HCT116 (cell line): Measurements from ENCODE around the gene MIEN1. TPM values are rescaled to one million over a fixed set of nuclear protein-coding genes. Genes with fewer than 3 reads are reported as not detected.

Experiments
- ATAC-seq: fragments of 200-7000 bp; cut with Tn5 transposase; 2 replicates; pipeline ENCODE4 v1.9.1; 2020; ENCODE audit warnings: mild to moderate bottlenecking, moderate library complexity
- BruUV-seq: library from RNA; stranded (reverse); fragments of 400-500 nt; replicated peaks from 2 replicates; lab custom pipeline; 2021; lab: Mats Ljungman, UMichigan
- CTCF ChIA-PET: fragments of 300-600 bp; sonication (Branson Sonifier 250); formaldehyde crosslinking; loops from one replicate; lab custom pipeline; 2021; ENCODE audit warnings: antibody characterized with exemption; lab: Charles Lee
- POLR2A ChIA-PET: fragments of 300-600, 350-600 bp; sonication (Branson Sonifier 250); formaldehyde crosslinking; loops from one replicate; lab custom pipeline; 2021; ENCODE audit warnings: antibody characterized with exemption; lab: Charles Lee
- RAD21 ChIA-PET, 2 experiments: fragments of 300-600 bp; sonication (Branson Sonifier 250); formaldehyde crosslinking; loops; one replicate each; lab custom pipeline; 2023; ENCODE audit warnings: low total read pairs in 2 of 2; ENCODE audit not compliant: uncharacterized antibody in 2 of 2, unreplicated experiment in 2 of 2, low non-redundant PET in 1 of 2; lab: Charles Lee
- DNase-seq: peaks from one replicate; pipeline ENCODE4 v3.0.0-alpha.2; 2010; ENCODE audit warnings: low read depth, low spot score
- H2AFZ ChIP-seq: fragments of 200-600 bp; shearing (Covaris generic), sonication (generic); 2 replicates; pipeline ENCODE4 v1.6.1; 2017; ENCODE audit warnings: low read depth, mixed run types, mixed read lengths, antibody characterized with exemption, low read length; ENCODE audit not compliant: poor library complexity, severe bottlenecking
- H3K27ac ChIP-seq: 2 replicates; pipeline ENCODE4 v1.5.1; 2012; ENCODE audit warnings: low read depth, low read length
- H3K27me3 ChIP-seq: fragments of 200-600 bp; sonication (generic); 2 replicates; pipeline ENCODE4 v1.6.1; 2016; ENCODE audit warnings: mixed run types, low read length, mixed read lengths; ENCODE audit not compliant: insufficient read depth
- H3K36me3 ChIP-seq, 2 experiments: fragments of 200-500 bp in 1 of 2; fragments of 200-600 bp in 1 of 2; sonication (Bioruptor generic) in 1 of 2; sonication (generic) in 1 of 2; 2 replicates each; pipeline versions ENCODE4 v1.5.1 to v1.6.1; 2014 to 2016; ENCODE audit warnings: low read length in 2 of 2, inconsistent platforms in 1 of 2, mixed read lengths in 1 of 2, mixed run types in 1 of 2; ENCODE audit not compliant: insufficient read depth in 2 of 2, control insufficient read depth in 1 of 2
- H3K4me1 ChIP-seq, 2 experiments: fragments of 200-600 bp in 1 of 2; sonication (generic) in 1 of 2; 2 replicates each; pipeline versions ENCODE4 v1.5.1 to v1.6.1; 2012 to 2017; ENCODE audit warnings: low read length in 2 of 2, inconsistent platforms in 1 of 2, mild to moderate bottlenecking in 1 of 2, mixed read lengths in 1 of 2, mixed run types in 1 of 2, moderate library complexity in 1 of 2; ENCODE audit not compliant: insufficient read depth in 2 of 2, control insufficient read depth in 1 of 2
- H3K4me2 ChIP-seq: fragments of 200-600 bp; sonication (generic); 2 replicates; pipeline ENCODE4 v1.6.1; 2017; ENCODE audit warnings: mixed run types, low read length, mixed read lengths
- H3K4me3 ChIP-seq, 2 experiments: fragments of 200-600 bp in 1 of 2; sonication (generic) in 1 of 2; replicated peaks in 1 of 2; 2 replicates each; pipeline ENCODE4 v1.5.1; 2011 to 2016; ENCODE audit warnings: low read length in 2 of 2, control low read depth in 1 of 2, low read depth in 1 of 2, mild to moderate bottlenecking in 1 of 2, mixed read lengths in 1 of 2, mixed run types in 1 of 2
- H3K79me2 ChIP-seq: fragments of 200-600 bp; sonication (generic); 2 replicates; pipeline ENCODE4 v1.6.1; 2017; ENCODE audit warnings: mild to moderate bottlenecking, mixed run types, low read length, moderate library complexity, mixed read lengths; ENCODE audit not compliant: insufficient read depth
- H3K9ac ChIP-seq: fragments of 200-600 bp; sonication (generic); 2 replicates; pipeline ENCODE4 v1.6.1; 2016; ENCODE audit warnings: low read length, mixed read lengths
- H3K9me2 ChIP-seq: fragments of 200-600 bp; sonication (generic), shearing (Covaris generic); 2 replicates; pipeline ENCODE4 v1.6.1; 2017; ENCODE audit warnings: mixed run types, mild to moderate bottlenecking, moderate library complexity; ENCODE audit not compliant: insufficient read depth
- H3K9me3 ChIP-seq, 2 experiments: fragments of 200-500 bp in 1 of 2; fragments of 200-600 bp in 1 of 2; sonication (Bioruptor generic) in 1 of 2; sonication (generic) in 1 of 2; 2 replicates each; pipeline ENCODE4 v1.6.1; 2014 to 2017; ENCODE audit warnings: low read length in 2 of 2, mixed read lengths in 2 of 2, inconsistent platforms in 1 of 2, low read depth in 1 of 2, mild to moderate bottlenecking in 1 of 2, mixed run types in 1 of 2, moderate library complexity in 1 of 2; ENCODE audit not compliant: control insufficient read depth in 1 of 2, insufficient read depth in 1 of 2
- H4K20me1 ChIP-seq: fragments of 200-600 bp; sonication (generic), shearing (Covaris generic); 2 replicates; pipeline ENCODE4 v1.6.1; 2017; ENCODE audit warnings: mixed run types, mild to moderate bottlenecking, moderate library complexity; ENCODE audit not compliant: insufficient read depth
- CEBPB ChIP-seq: IDR thresholded peaks from 2 replicates; pipeline ENCODE4 v1.6.1; 2012; ENCODE audit warnings: low read depth
- EGR1 ChIP-seq: IDR thresholded peaks from 2 replicates; pipeline ENCODE4 v1.6.1; 2012; ENCODE audit warnings: low read depth
- EZH2 ChIP-seq: fragments of 200-600 bp; sonication (generic); IDR thresholded peaks from 2 replicates; pipeline ENCODE4 v1.6.1; 2017; ENCODE audit warnings: antibody characterized with exemption, mixed run types
- EZH2phosphoT487 ChIP-seq: fragments of 200-600 bp; IDR thresholded peaks from 2 replicates; pipeline ENCODE4 v1.6.1; 2018; ENCODE audit warnings: antibody characterized with exemption, borderline replicate concordance
- POLR2A ChIP-seq: IDR thresholded peaks from 2 replicates; pipeline ENCODE4 v1.7.0; 2011; ENCODE audit warnings: borderline replicate concordance; ENCODE audit not compliant: insufficient read depth, insufficient read length; ENCODE audit errors: extremely low read depth
- RAD21 ChIP-seq: IDR thresholded peaks from 2 replicates; pipeline ENCODE4 v1.6.1; 2012; ENCODE audit warnings: low read depth, mild to moderate bottlenecking
- SIN3A ChIP-seq: IDR thresholded peaks from 2 replicates; pipeline ENCODE4 v1.6.1; 2012; ENCODE audit warnings: low read depth
- SP1 ChIP-seq: IDR thresholded peaks from 2 replicates; pipeline ENCODE4 v1.6.1; 2012; ENCODE audit warnings: low read depth
- SRF ChIP-seq: IDR thresholded peaks from 2 replicates; pipeline ENCODE4 v1.6.1; 2012; ENCODE audit warnings: low read depth
- TCF7L2 ChIP-seq: IDR thresholded peaks from 2 replicates; pipeline ENCODE4 v1.7.0; 2011; ENCODE audit warnings: borderline replicate concordance, inconsistent platforms; ENCODE audit not compliant: insufficient read depth, insufficient read length; ENCODE audit errors: extremely low read depth
- ZNF274 ChIP-seq: fragments of 200-500 bp; sonication (Bioruptor generic); IDR thresholded peaks from 2 replicates; pipeline ENCODE4 v1.6.1; 2014; ENCODE audit warnings: mild to moderate bottlenecking, low read depth, low read length, inconsistent platforms
- intact Hi-C: fragments of 100-400 bp; cut with micrococcal nuclease; formaldehyde crosslinking; loops from 2 replicates; pipeline ENCODE4 v1.10.0; 2022
- total RNA-seq: library from RNA; stranded (reverse); gene quantifications from one replicate; pipeline ENCODE4 v1.2.1, GENCODE V29; 2021; ENCODE audit not compliant: unreplicated experiment
- TF ChIP-seq, protein P1 (sequence below), 3 experiments: fragments of 200-600 bp in 1 of 3; sonication (generic) in 1 of 3; IDR thresholded peaks in 2 of 3; conservative IDR thresholded peaks in 1 of 3; 2 replicates each; pipeline ENCODE4 v1.5.1; 2012 to 2017; ENCODE audit warnings: low read depth in 2 of 3, low read length in 2 of 3, antibody characterized with exemption in 1 of 3, borderline replicate concordance in 1 of 3, control low read depth in 1 of 3, mild to moderate bottlenecking in 1 of 3, mixed read lengths in 1 of 3, mixed run types in 1 of 3, moderate library complexity in 1 of 3; ENCODE audit not compliant: insufficient read depth in 1 of 3
- TF ChIP-seq, protein P2 (sequence below): IDR thresholded peaks from 2 replicates; pipeline ENCODE4 v1.6.1; 2012
- TF ChIP-seq, protein P3 (sequence below): IDR thresholded peaks from 2 replicates; pipeline ENCODE4 v1.6.1; 2011; ENCODE audit warnings: mild to moderate bottlenecking, low read length, moderate library complexity; ENCODE audit not compliant: insufficient replicate concordance; ENCODE audit errors: extremely low read depth
- TF ChIP-seq, protein P4 (sequence below): IDR thresholded peaks from 2 replicates; pipeline ENCODE4 v1.6.1; 2012

The MIEN1 gene
- total RNA-seq, 1 experiment from 2014 or later: 73.9 TPM

DNA sequence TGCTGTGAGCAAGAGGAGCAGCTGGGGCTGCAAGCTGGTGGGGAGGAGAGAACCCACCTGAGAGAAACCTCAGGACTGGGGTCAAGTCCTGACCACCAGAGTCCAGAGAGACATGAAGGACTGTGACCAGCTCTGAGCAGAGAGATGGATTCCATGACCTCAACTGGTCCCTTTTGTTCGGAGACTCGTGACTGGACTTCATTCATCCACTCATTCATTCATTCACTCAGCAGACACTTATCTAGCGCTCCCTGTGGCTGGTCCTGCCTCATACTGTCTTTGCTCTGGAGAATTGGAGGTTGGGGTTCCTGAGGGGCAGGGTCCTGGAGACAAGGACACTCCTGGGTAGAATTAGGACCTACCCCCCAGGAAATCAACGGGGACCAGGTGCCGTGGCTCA lies 26.4 kb downstream of the MIEN1 start:
- H3K4me3 ChIP-seq: no peak overlapping the region
- no peak overlapping the region for H2AFZ ChIP-seq
- intact Hi-C loops: no loop called here
- no peaks in the 10 kb centered on the region for H4K20me1 ChIP-seq
- H3K9me2 ChIP-seq: no peaks in the 10 kb centered on the region
- H3K27ac ChIP-seq: no peak overlapping the region
- no peak overlapping the region for H3K9ac ChIP-seq
- H3K36me3 ChIP-seq: peaks cover 0 to 6% of the 10 kb centered on the region in 2 experiments; a peak in 2 of 4 replicates
- ATAC-seq (no peak), DNase-seq (no peak)
- no TSS peak for BruUV-seq
- no peaks in the 10 kb centered on the region for H3K9me3 ChIP-seq
- ChIA-PET CTCF (interaction anchor here (1.2 kb wide), 2 partner anchors 27 to 81 kb away, joined by 3 read pairs; partner anchors contain the start of gene MIEN1), RAD21 (no interaction called here), POLR2A (no interaction called here)
- H3K79me2 ChIP-seq: peaks cover 64% of the 10 kb centered on the region
- H3K4me1 ChIP-seq: peaks cover 42 to 63% of the 10 kb centered on the region in 2 experiments
- H3K27me3 ChIP-seq: no peaks in the 10 kb centered on the region
- no peak overlapping the region for H3K4me2 ChIP-seq
- no peak for TF ChIP-seq SP1
- TF ChIP-seq, protein P1, sequence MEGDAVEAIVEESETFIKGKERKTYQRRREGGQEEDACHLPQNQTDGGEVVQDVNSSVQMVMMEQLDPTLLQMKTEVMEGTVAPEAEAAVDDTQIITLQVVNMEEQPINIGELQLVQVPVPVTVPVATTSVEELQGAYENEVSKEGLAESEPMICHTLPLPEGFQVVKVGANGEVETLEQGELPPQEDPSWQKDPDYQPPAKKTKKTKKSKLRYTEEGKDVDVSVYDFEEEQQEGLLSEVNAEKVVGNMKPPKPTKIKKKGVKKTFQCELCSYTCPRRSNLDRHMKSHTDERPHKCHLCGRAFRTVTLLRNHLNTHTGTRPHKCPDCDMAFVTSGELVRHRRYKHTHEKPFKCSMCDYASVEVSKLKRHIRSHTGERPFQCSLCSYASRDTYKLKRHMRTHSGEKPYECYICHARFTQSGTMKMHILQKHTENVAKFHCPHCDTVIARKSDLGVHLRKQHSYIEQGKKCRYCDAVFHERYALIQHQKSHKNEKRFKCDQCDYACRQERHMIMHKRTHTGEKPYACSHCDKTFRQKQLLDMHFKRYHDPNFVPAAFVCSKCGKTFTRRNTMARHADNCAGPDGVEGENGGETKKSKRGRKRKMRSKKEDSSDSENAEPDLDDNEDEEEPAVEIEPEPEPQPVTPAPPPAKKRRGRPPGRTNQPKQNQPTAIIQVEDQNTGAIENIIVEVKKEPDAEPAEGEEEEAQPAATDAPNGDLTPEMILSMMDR (IDR thresholded peaks at IDR 0.05 in 2 of 3, conservative IDR thresholded peaks at IDR 0.05 in 1 of 3; ENCODE audit: borderline replicate concordance in 1 of 3, insufficient read depth in 1 of 3, low read depth in 2 of 3, low read length in 2 of 3): no peak
- no peak for TF ChIP-seq TCF7L2
- TF ChIP-seq, protein P2, sequence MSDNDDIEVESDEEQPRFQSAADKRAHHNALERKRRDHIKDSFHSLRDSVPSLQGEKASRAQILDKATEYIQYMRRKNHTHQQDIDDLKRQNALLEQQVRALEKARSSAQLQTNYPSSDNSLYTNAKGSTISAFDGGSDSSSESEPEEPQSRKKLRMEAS: no peak
- no peak for TF ChIP-seq EZH2
- TF ChIP-seq EGR1: no peak
- TF ChIP-seq, protein P3, sequence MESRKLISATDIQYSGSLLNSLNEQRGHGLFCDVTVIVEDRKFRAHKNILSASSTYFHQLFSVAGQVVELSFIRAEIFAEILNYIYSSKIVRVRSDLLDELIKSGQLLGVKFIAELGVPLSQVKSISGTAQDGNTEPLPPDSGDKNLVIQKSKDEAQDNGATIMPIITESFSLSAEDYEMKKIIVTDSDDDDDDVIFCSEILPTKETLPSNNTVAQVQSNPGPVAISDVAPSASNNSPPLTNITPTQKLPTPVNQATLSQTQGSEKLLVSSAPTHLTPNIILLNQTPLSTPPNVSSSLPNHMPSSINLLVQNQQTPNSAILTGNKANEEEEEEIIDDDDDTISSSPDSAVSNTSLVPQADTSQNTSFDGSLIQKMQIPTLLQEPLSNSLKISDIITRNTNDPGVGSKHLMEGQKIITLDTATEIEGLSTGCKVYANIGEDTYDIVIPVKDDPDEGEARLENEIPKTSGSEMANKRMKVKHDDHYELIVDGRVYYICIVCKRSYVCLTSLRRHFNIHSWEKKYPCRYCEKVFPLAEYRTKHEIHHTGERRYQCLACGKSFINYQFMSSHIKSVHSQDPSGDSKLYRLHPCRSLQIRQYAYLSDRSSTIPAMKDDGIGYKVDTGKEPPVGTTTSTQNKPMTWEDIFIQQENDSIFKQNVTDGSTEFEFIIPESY: no peak
- TF ChIP-seq CEBPB: no peak
- no peak for TF ChIP-seq SRF
- no peak for TF ChIP-seq SIN3A
- TF ChIP-seq, protein P4, sequence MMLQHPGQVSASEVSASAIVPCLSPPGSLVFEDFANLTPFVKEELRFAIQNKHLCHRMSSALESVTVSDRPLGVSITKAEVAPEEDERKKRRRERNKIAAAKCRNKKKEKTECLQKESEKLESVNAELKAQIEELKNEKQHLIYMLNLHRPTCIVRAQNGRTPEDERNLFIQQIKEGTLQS: no peak
- TF ChIP-seq RAD21: no peak
- TF ChIP-seq POLR2A: no peak
- TF ChIP-seq EZH2phosphoT487: no peak
- TF ChIP-seq ZNF274: no peak
